ENCODE results near the gene ZIC5.

DNA sequence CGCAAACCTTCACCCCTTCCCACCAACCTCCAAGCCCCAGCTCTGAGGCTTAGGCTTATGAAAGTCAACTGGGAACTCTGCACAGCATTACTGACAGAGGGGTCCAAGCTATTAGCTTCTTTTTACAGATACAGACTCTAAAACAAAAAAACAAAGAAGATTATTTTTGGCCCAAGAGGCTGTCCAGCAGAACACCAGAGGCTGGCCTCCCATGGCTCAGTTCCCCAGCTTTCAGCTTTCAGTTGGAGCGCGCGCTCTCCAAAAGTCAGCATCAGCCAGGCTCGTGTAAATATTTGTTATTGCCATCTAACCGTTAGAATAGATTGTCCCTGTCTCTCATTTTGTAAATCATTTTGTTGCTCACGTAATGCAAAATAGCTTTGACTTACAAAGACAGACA lies 58.4 kb downstream of the ZIC5 start:
- TF ChIP-seq, protein P1, sequence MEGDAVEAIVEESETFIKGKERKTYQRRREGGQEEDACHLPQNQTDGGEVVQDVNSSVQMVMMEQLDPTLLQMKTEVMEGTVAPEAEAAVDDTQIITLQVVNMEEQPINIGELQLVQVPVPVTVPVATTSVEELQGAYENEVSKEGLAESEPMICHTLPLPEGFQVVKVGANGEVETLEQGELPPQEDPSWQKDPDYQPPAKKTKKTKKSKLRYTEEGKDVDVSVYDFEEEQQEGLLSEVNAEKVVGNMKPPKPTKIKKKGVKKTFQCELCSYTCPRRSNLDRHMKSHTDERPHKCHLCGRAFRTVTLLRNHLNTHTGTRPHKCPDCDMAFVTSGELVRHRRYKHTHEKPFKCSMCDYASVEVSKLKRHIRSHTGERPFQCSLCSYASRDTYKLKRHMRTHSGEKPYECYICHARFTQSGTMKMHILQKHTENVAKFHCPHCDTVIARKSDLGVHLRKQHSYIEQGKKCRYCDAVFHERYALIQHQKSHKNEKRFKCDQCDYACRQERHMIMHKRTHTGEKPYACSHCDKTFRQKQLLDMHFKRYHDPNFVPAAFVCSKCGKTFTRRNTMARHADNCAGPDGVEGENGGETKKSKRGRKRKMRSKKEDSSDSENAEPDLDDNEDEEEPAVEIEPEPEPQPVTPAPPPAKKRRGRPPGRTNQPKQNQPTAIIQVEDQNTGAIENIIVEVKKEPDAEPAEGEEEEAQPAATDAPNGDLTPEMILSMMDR (IDR thresholded peaks at IDR 0.05), result no peak
- TF ChIP-seq POLR2AphosphoS5 (IDR thresholded peaks at IDR 0.05) (no peak), EP300 (IDR thresholded peaks at IDR 0.05) (no peak)
